Neutrophil (primary cell): ENCODE measurements around the gene HNRNPR.
"Not testable (repeated sequence)": the region's sequence is repeated elsewhere in the genome, so short reads cannot be mapped to it uniquely, and the experiment has no call there.

ENCODE experiments used
- H3K27ac ChIP-seq: fragments of 200-600 bp; sonication (generic); 2 replicates; pipeline ENCODE4 v1.5.1; 2016; ENCODE audit warnings: mild to moderate bottlenecking, moderate library complexity
- H3K27me3 ChIP-seq: fragments of 200-600 bp; sonication (generic); 2 replicates; pipeline ENCODE4 v1.6.0; 2016; ENCODE audit warnings: mild to moderate bottlenecking
- H3K36me3 ChIP-seq: fragments of 200-600 bp; sonication (generic); 2 replicates; pipeline ENCODE4 v1.5.1; 2017
- H3K4me1 ChIP-seq, 2 experiments: fragments of 200-600 bp in 1 of 2; sonication (generic) in 1 of 2; 1 replicate in 1 of 2; 2 replicates in 1 of 2; pipeline versions ENCODE4 v1.5.1 to v1.6.1; 2013 to 2016; ENCODE audit warnings: low read depth in 1 of 2, low read length in 1 of 2, mild to moderate bottlenecking in 1 of 2, moderate library complexity in 1 of 2; ENCODE audit not compliant: control insufficient read depth in 1 of 2, insufficient read depth in 1 of 2
- H3K4me3 ChIP-seq, 2 experiments: fragments of 200-600 bp in 1 of 2; sonication (generic) in 1 of 2; 1 replicate in 1 of 2; 2 replicates in 1 of 2; pipeline ENCODE4 v1.5.1; 2013 to 2016; ENCODE audit warnings: low read depth in 1 of 2, low read length in 1 of 2, mild to moderate bottlenecking in 1 of 2, moderate library complexity in 1 of 2
- H3K9me3 ChIP-seq: fragments of 200-600 bp; sonication (generic); 2 replicates; pipeline ENCODE4 v1.5.1; 2016
- CTCF ChIP-seq: fragments of 200-600 bp; sonication (generic); IDR thresholded peaks from 2 replicates; pipeline ENCODE4 v1.5.1; 2016; ENCODE audit warnings: antibody characterized with exemption

The HNRNPR gene

GRCh38 chr1:23376890-23377811, 33.1 kb upstream of the HNRNPR start:
- H3K27me3 ChIP-seq = no peaks in the 10 kb centered on the region
- TF ChIP-seq CTCF = no peak
- H3K4me3 ChIP-seq = no peak overlapping the region
- no peaks in the 10 kb centered on the region for H3K36me3 ChIP-seq
- no peak overlapping the region for H3K27ac ChIP-seq
- no peaks in the 10 kb centered on the region for H3K4me1 ChIP-seq
- H3K9me3 ChIP-seq = no peaks in the 10 kb centered on the region

GRCh38 chr1:23374079-23374735, 30.1 kb upstream of the HNRNPR start:
- not testable (repeated sequence) for H3K9me3 ChIP-seq, H3K4me3 ChIP-seq, H3K36me3 ChIP-seq, H3K27me3 ChIP-seq, H3K27ac ChIP-seq
- peaks cover 9 to 10% of the 10 kb centered on the region in 2 experiments for H3K4me1 ChIP-seq

GRCh38 chr1:23371987-23372880, 28.1 kb upstream of the HNRNPR start:
- Histone ChIP-seq H3K27me3 (no peaks in the 10 kb centered on the region), H3K4me3 (no peak overlapping the region), H3K36me3 (no peaks in the 10 kb centered on the region), H3K9me3 (no peaks in the 10 kb centered on the region), H3K27ac (no peak overlapping the region), H3K4me1 (peaks cover 19% of the 10 kb centered on the region in 2 experiments)
- TF ChIP-seq CTCF = no peak

- TF ChIP-seq CTCF = no peak
- H3K9me3 ChIP-seq = no peaks in the 10 kb centered on the region
- no peak overlapping the region for H3K27ac ChIP-seq
- H3K36me3 ChIP-seq = no peaks in the 10 kb centered on the region
- peaks cover 19 to 21% of the 10 kb centered on the region in 2 experiments for H3K4me1 ChIP-seq
- H3K4me3 ChIP-seq = no peak overlapping the region
- no peaks in the 10 kb centered on the region for H3K27me3 ChIP-seq
Measured at GRCh38 chr1:23370709-23371584, 26.9 kb upstream of the HNRNPR start.

GRCh38 chr1:23370330-23370708, 26.2 kb upstream of the HNRNPR start:
- no peaks in the 10 kb centered on the region for H3K27me3 ChIP-seq
- no peak for TF ChIP-seq CTCF
- no peaks in the 10 kb centered on the region for H3K9me3 ChIP-seq
- H3K27ac ChIP-seq = no peak overlapping the region
- peaks cover 19 to 21% of the 10 kb centered on the region in 2 experiments for H3K4me1 ChIP-seq
- H3K4me3 ChIP-seq = no peak overlapping the region
- no peaks in the 10 kb centered on the region for H3K36me3 ChIP-seq
